ENCODE data around the gene PPIL4.

- TF ChIP-seq, protein P1, sequence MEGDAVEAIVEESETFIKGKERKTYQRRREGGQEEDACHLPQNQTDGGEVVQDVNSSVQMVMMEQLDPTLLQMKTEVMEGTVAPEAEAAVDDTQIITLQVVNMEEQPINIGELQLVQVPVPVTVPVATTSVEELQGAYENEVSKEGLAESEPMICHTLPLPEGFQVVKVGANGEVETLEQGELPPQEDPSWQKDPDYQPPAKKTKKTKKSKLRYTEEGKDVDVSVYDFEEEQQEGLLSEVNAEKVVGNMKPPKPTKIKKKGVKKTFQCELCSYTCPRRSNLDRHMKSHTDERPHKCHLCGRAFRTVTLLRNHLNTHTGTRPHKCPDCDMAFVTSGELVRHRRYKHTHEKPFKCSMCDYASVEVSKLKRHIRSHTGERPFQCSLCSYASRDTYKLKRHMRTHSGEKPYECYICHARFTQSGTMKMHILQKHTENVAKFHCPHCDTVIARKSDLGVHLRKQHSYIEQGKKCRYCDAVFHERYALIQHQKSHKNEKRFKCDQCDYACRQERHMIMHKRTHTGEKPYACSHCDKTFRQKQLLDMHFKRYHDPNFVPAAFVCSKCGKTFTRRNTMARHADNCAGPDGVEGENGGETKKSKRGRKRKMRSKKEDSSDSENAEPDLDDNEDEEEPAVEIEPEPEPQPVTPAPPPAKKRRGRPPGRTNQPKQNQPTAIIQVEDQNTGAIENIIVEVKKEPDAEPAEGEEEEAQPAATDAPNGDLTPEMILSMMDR (conservative IDR thresholded peaks at IDR 0.05; ENCODE audit: low read depth, low read length) = no peak
- TF ChIP-seq EZH2 (IDR thresholded peaks at IDR 0.05; ENCODE audit: borderline replicate concordance, low read depth, low read length, poor library complexity, severe bottlenecking) = no peak
These were observed 34.9 kb downstream of the PPIL4 start for GRCh38 chr6:149510793-149511512.

Data from A673 (cell line).